Measurements from ENCODE around the gene ZNF618. TPM values are rescaled to one million over a fixed set of nuclear protein-coding genes. Genes with fewer than 3 reads are reported as not detected.

ZNF618 gene
- total and polyA plus RNA-seq, 2 experiments from 2014 or later: 12.1 to 22.1 TPM

- TF ChIP-seq CTCF (conservative IDR thresholded peaks at IDR 0.05; ENCODE audit: low read depth in 2 of 2) (no peak), STAT1 (IDR thresholded peaks at IDR 0.05; ENCODE audit: unreplicated experiment) (no peak), ETS1 (IDR thresholded peaks at IDR 0.05) (no peak), POLR2AphosphoS5 (IDR thresholded peaks at IDR 0.05; ENCODE audit: low read depth) (no peak), ZNF114 (CRISPR knock-in tag; IDR thresholded peaks at IDR 0.05) (no peak), EZH2 (IDR thresholded peaks at IDR 0.05; ENCODE audit: low read depth, unreplicated experiment) (no peak)
These were observed 119.3 kb downstream of the ZNF618 start (continued) for GRCh38 chr9:113995401-113995800.

- Histone ChIP-seq H3K4me2 (no peak overlapping the region), H3K27ac (ENCODE audit: low read depth) (no peak overlapping the region), H3K4me3 (no peak overlapping the region), H3K27me3 (ENCODE audit: insufficient read depth) (no peaks in the 10 kb centered on the region), H3K9me2 (ENCODE audit: insufficient read depth) (no peaks in the 10 kb centered on the region), H3K4me1 (ENCODE audit: insufficient read depth) (no peaks in the 10 kb centered on the region), H3K36me3 (ENCODE audit: insufficient read depth) (no peaks in the 10 kb centered on the region), H2AFZ (no peak overlapping the region), H4K20me1 (replicated peaks; ENCODE audit: insufficient read depth) (0 out of 2 replicates have a peak, but pooled peaks cover 3% of the 10 kb centered on the region), H3K79me2 (replicated peaks; ENCODE audit: insufficient read depth) (no peaks in the 10 kb centered on the region), H3F3A (replicated peaks; ENCODE audit: low read depth) (no peaks in the 10 kb centered on the region)
- H3K9me3 Mint-ChIP-seq: no peaks in the 10 kb centered on the region
- no peaks in the 10 kb centered on the region; the same call in 1 of the 3 replicates for H3K36me3 Mint-ChIP-seq (ENCODE audit: low read depth)
- H3K4me1 Mint-ChIP-seq: no peaks in the 10 kb centered on the region; the same call in 2 of the 3 replicates
- TF ChIP-seq ZNF114 (CRISPR knock-in tag; IDR thresholded peaks at IDR 0.05): no peak
- no peak for TF ChIP-seq EZH2phosphoT487 (IDR thresholded peaks at IDR 0.05; ENCODE audit: unreplicated experiment)
- ATAC-seq (no peak), DNase-seq (ENCODE audit: low spot score) (no peak)
- peaks cover 8% of the 10 kb centered on the region for H3K27me3 Mint-ChIP-seq (ENCODE audit: insufficient read depth, low read depth, poor library complexity)
- H3K27ac Mint-ChIP-seq: no peak overlapping the region
- no peak overlapping the region for H3K4me3 Mint-ChIP-seq
These were observed 119.9 kb downstream of the ZNF618 start for GRCh38 chr9:113995963-113996362.

- Mint-ChIP-seq H3K27ac (no peak overlapping the region; the same call in 1 of the 2 replicates), H3K4me3 (no peak overlapping the region), H3K9me3 (no peaks in the 10 kb centered on the region), H3K4me1 (no peaks in the 10 kb centered on the region; the same call in 2 of the 3 replicates), H3K36me3 (ENCODE audit: low read depth) (no peaks in the 10 kb centered on the region; the same call in 1 of the 3 replicates), H3K27me3 (ENCODE audit: insufficient read depth, low read depth, poor library complexity) (peaks cover 8% of the 10 kb centered on the region)
- Histone ChIP-seq H3F3A (replicated peaks; ENCODE audit: low read depth) (no peaks in the 10 kb centered on the region), H3K4me1 (ENCODE audit: insufficient read depth) (no peaks in the 10 kb centered on the region), H3K27me3 (ENCODE audit: insufficient read depth) (no peaks in the 10 kb centered on the region), H3K4me3 (no peak overlapping the region), H3K9me2 (ENCODE audit: insufficient read depth) (no peaks in the 10 kb centered on the region), H2AFZ (no peak overlapping the region), H3K27ac (ENCODE audit: low read depth) (no peak overlapping the region), H4K20me1 (replicated peaks; ENCODE audit: insufficient read depth) (0 out of 2 replicates have a peak, but pooled peaks cover 3% of the 10 kb centered on the region), H3K36me3 (ENCODE audit: insufficient read depth) (no peaks in the 10 kb centered on the region), H3K4me2 (no peak overlapping the region), H3K79me2 (replicated peaks; ENCODE audit: insufficient read depth) (no peaks in the 10 kb centered on the region)
- ATAC-seq (no peak), DNase-seq (ENCODE audit: low spot score) (no peak)
- TF ChIP-seq NANOG (IDR thresholded peaks at IDR 0.05; ENCODE audit: borderline replicate concordance) (no peak), REST (IDR thresholded peaks at IDR 0.05; ENCODE audit: unreplicated experiment) (no peak), ETS1 (IDR thresholded peaks at IDR 0.05) (no peak), CTCF (conservative IDR thresholded peaks at IDR 0.05; ENCODE audit: low read depth in 2 of 2) (no peak), EZH2 (IDR thresholded peaks at IDR 0.05; ENCODE audit: low read depth, unreplicated experiment) (no peak), ZNF114 (CRISPR knock-in tag; IDR thresholded peaks at IDR 0.05) (no peak), JUNB (IDR thresholded peaks at IDR 0.05; ENCODE audit: unreplicated experiment) (no peak), STAT1 (IDR thresholded peaks at IDR 0.05; ENCODE audit: unreplicated experiment) (no peak), EZH2phosphoT487 (IDR thresholded peaks at IDR 0.05; ENCODE audit: unreplicated experiment) (no peak), CREB1 (CRISPR knock-in tag; IDR thresholded peaks at IDR 0.05; ENCODE audit: low read depth) (no peak), ZNF331 (CRISPR knock-in tag; IDR thresholded peaks at IDR 0.05; ENCODE audit: low read depth) (no peak), POLR2AphosphoS5 (IDR thresholded peaks at IDR 0.05; ENCODE audit: low read depth) (no peak)
These were observed 120.5 kb downstream of the ZNF618 start for GRCh38 chr9:113996531-113997001.
